Measurements from ENCODE around the gene FUT8.

The FUT8 gene

DNA sequence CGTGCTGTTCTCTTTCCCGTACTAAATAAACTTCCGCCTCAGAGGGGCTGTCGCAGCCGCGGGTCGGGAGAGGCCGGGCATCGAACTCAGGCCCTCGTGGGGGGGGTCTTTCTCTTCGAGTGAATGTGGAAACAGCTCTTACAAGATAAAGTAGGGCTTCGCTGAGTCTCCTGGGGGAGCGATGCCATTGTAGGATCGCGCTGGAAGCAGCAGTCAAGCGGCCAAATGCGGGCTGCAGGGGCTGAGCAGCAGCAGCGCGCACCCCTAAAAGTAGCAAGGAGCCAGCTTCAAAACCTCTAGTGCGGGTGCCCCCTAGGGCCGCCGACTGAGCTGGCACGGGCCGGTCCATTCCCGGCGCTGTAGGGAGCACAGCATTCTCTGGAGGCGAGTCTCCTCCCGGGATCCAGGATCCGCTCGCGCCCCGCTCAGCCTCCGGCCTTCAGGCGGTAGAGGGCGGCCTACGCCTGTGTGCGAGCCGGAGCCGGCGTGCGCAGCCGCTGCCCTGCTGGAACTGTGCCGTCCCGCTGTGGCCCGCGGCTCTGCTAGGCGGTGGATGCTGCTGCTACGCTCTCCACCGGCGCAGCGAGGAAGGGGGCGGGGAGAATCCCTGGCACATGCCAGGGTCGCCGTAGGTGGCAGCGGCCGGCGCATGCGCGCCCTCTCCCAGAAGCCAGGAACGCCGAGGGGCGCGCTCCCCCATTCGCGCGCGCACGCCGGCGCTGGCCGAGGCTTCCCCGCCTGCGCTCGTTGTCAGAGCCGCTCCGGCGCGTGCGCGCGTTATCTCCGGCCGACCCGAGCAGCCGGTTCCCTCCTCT is at the start of gene FUT8:
TSS of gene FUT8 (plus strand) at position 699 of the 815 bp plus-strand sequence. CDS start 148,834 bp downstream, outside the sequence.
- peak; percentile 95 for DNase-seq (ENCODE audit: extremely low read depth, low read depth)
- TF ChIP-seq CTCF (IDR thresholded peaks at IDR 0.05; ENCODE audit: low read depth, low read length), result peak; percentile 67

- no peak for DNase-seq (ENCODE audit: extremely low read depth, low read depth)
- TF ChIP-seq CTCF (IDR thresholded peaks at IDR 0.05; ENCODE audit: low read depth, low read length), result no peak
Measured at GRCh38 chr14:65366802-65367565, 45.5 kb upstream of the FUT8 start.

GRCh38 chr14:65369560-65369959 is 43.0 kb upstream of the FUT8 start:
- TF ChIP-seq CTCF (IDR thresholded peaks at IDR 0.05; ENCODE audit: low read depth, low read length), result no peak
- no peak for DNase-seq (ENCODE audit: extremely low read depth, low read depth)

- no peak for DNase-seq (ENCODE audit: extremely low read depth, low read depth)
- TF ChIP-seq CTCF (IDR thresholded peaks at IDR 0.05; ENCODE audit: low read depth, low read length), result no peak
Measured at GRCh38 chr14:65370801-65371248, 41.7 kb upstream of the FUT8 start.

- no peak for TF ChIP-seq CTCF (IDR thresholded peaks at IDR 0.05; ENCODE audit: low read depth, low read length)
- no peak for DNase-seq (ENCODE audit: extremely low read depth, low read depth)
Measured at GRCh38 chr14:65371784-65372183, 40.7 kb upstream of the FUT8 start.

GRCh38 chr14:65373016-65373670 is 39.4 kb upstream of the FUT8 start:
- no peak for DNase-seq (ENCODE audit: extremely low read depth, low read depth)
- no peak for TF ChIP-seq CTCF (IDR thresholded peaks at IDR 0.05; ENCODE audit: low read depth, low read length)
